ENCODE data around the gene RAB39A. TPM values are rescaled to one million over a fixed set of nuclear protein-coding genes. Genes with fewer than 3 reads are reported as not detected.

Gene RAB39A
- polyA plus RNA-seq, 2 of the 4 experiments (the other 2 are of a cell fraction), result 0.93 to 1.1 TPM

- Histone ChIP-seq H3K9me3 (no peaks in the 10 kb centered on the region), H3K4me3 (no peak overlapping the region), H3K4me1 (no peaks in the 10 kb centered on the region), H3K4me2 (no peak overlapping the region), H3K27ac (no peak overlapping the region)
- DNase-seq (ENCODE audit: low read depth in 1 of 2, low spot score in 1 of 2), result no peak
- 65% methylated on average over 5 of the region's 5 CpGs for WGBS (ENCODE audit: missing lambda C conversion rate)
- ATAC-seq, result no peak
- ChIA-PET POLR2A (no interaction called here), CTCF (no interaction called here)
- FAIRE-seq, result no peak
- no peak for TF ChIP-seq EP300 (IDR thresholded peaks at IDR 0.05)
- TF ChIP-seq FOSB (CRISPR knock-in tag; IDR thresholded peaks at IDR 0.05), result no peak
- TF ChIP-seq, protein P1, sequence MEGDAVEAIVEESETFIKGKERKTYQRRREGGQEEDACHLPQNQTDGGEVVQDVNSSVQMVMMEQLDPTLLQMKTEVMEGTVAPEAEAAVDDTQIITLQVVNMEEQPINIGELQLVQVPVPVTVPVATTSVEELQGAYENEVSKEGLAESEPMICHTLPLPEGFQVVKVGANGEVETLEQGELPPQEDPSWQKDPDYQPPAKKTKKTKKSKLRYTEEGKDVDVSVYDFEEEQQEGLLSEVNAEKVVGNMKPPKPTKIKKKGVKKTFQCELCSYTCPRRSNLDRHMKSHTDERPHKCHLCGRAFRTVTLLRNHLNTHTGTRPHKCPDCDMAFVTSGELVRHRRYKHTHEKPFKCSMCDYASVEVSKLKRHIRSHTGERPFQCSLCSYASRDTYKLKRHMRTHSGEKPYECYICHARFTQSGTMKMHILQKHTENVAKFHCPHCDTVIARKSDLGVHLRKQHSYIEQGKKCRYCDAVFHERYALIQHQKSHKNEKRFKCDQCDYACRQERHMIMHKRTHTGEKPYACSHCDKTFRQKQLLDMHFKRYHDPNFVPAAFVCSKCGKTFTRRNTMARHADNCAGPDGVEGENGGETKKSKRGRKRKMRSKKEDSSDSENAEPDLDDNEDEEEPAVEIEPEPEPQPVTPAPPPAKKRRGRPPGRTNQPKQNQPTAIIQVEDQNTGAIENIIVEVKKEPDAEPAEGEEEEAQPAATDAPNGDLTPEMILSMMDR (IDR thresholded peaks at IDR 0.05), result no peak
- TF ChIP-seq PHF8 (IDR thresholded peaks at IDR 0.05; ENCODE audit: borderline replicate concordance, low read depth), result no peak
- TF ChIP-seq ESRRA (IDR thresholded peaks at IDR 0.05; ENCODE audit: borderline replicate concordance, low read length), result no peak
- TF ChIP-seq TP53 (CRISPR knock-in tag; IDR thresholded peaks at IDR 0.05), result no peak
- no peak for TF ChIP-seq KDM1A (IDR thresholded peaks at IDR 0.05; ENCODE audit: low read depth)
- TF ChIP-seq KDM5A (IDR thresholded peaks at IDR 0.05), result no peak
- TF ChIP-seq CBX2 (IDR thresholded peaks at IDR 0.05; ENCODE audit: borderline replicate concordance, low read depth), result no peak
Observed at GRCh38 chr11:107970049-107970448, 41.8 kb downstream of the RAB39A start.

DNA sequence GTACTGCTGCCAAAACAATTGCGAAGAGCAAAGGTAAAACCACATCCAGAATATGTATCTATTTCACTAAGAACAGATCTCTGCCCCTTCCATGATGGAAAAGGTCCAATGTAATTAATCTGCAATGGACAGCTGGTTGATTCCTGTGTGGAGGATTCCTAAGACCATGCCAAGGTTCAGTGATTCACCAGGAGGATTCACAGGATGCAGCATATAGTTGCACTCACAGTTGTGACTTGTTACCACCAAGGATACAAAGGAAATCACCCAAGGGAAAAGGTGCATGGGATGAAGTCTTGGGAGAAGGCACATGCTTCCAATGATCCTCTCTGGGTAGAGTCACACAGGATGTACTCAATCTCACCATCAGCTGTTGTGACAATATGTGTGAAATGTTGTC lies 45.4 kb downstream of the RAB39A start:
- Histone ChIP-seq H3K9me3 (no peaks in the 10 kb centered on the region), H3K4me3 (no peak overlapping the region), H3K4me2 (no peak overlapping the region), H3K27ac (no peak overlapping the region), H3K4me1 (no peaks in the 10 kb centered on the region)
- no peak for DNase-seq (ENCODE audit: low read depth in 1 of 2, low spot score in 1 of 2)
- no peak for ATAC-seq
- TF ChIP-seq JUN (IDR thresholded peaks at IDR 0.05) (no peak), ESRRA (IDR thresholded peaks at IDR 0.05; ENCODE audit: borderline replicate concordance, low read length) (no peak), CHD4 (IDR thresholded peaks at IDR 0.05; ENCODE audit: borderline replicate concordance) (no peak), EHF (CRISPR knock-in tag; IDR thresholded peaks at IDR 0.05) (no peak), NR3C1 (IDR thresholded peaks at IDR 0.05) (no peak), ZNF302 (CRISPR knock-in tag; IDR thresholded peaks at IDR 0.05) (no peak), CBX2 (IDR thresholded peaks at IDR 0.05; ENCODE audit: borderline replicate concordance, low read depth) (no peak), RARB (CRISPR knock-in tag; IDR thresholded peaks at IDR 0.05) (no peak), RNF2 (IDR thresholded peaks at IDR 0.05; ENCODE audit: borderline replicate concordance, low read depth) (no peak), ZC3H11A (IDR thresholded peaks at IDR 0.05) (no peak), REST (IDR thresholded peaks at IDR 0.05) (no peak), TFCP2L1 (CRISPR knock-in tag; IDR thresholded peaks at IDR 0.05) (no peak), ZSCAN20 (CRISPR knock-in tag; IDR thresholded peaks at IDR 0.05) (no peak), FOXS1 (CRISPR knock-in tag; IDR thresholded peaks at IDR 0.05) (no peak), FOSL2 (IDR thresholded peaks at IDR 0.05) (no peak), FOSL2 (CRISPR knock-in tag; IDR thresholded peaks at IDR 0.05) (no peak), MAZ (IDR thresholded peaks at IDR 0.05; ENCODE audit: borderline replicate concordance, low read depth, low read length) (no peak)
- TF ChIP-seq, protein P2, sequence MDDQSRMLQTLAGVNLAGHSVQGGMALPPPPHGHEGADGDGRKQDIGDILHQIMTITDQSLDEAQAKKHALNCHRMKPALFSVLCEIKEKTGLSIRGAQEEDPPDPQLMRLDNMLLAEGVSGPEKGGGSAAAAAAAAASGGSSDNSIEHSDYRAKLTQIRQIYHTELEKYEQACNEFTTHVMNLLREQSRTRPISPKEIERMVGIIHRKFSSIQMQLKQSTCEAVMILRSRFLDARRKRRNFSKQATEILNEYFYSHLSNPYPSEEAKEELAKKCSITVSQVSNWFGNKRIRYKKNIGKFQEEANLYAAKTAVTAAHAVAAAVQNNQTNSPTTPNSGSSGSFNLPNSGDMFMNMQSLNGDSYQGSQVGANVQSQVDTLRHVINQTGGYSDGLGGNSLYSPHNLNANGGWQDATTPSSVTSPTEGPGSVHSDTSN (IDR thresholded peaks at IDR 0.05), result no peak
- WGBS (ENCODE audit: missing lambda C conversion rate), result 58% methylated on average over 1 of the region's 1 CpG
- ChIA-PET CTCF (interaction anchor here (1.4 kb wide), 1 partner anchor 9 kb away, joined by 3 read pairs; no protein-coding TSS in a partner anchor), POLR2A (no interaction called here)
- no peak for FAIRE-seq

Data from A549 (cell line).